Measurements from ENCODE around the gene PPFIA3.
"Not testable (repeated sequence)": the region's sequence is repeated elsewhere in the genome, so short reads cannot be mapped to it uniquely, and the experiment has no call there.

The PPFIA3 gene

DNA sequence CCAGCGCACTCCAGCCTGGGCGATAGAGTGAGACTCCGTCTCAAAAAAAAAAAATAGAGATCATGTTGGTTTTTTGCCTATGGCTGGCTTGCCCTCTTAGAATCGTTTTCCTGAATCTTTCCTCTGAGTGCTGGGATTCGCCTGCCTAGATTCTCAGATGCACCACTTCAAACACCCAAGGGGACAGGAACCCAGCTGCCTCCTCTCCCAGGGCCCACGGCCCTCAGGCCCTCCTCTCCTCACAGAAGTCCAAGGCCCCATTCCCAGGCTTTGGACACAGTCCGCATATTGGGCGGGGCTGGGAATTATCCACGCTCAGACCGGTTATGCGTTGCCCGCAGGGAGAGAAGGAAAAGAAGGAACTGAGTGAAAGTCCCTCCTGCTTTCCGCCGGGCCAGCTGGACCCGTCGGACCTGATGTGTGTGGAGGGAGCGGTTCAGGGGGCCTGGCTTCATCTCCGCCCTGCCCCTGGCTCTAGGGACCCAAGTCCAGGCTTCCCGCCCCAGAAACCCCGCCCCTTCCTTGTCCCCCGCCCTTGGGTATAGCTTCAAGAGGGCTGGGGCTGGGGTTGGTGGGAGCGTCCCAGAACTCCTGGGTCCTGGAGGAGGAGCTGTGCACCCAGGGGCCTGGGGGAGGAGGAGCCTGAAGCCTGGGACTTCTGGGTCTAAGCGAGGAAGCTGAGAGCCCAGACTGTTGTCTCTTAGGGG lies 5.8 kb downstream of the PPFIA3 start:
- no peak for DNase-seq

GRCh38 chr19:49126575-49126974 lies 7.2 kb downstream of the PPFIA3 start:
- no peak for DNase-seq

GRCh38 chr19:49127225-49127624 lies 7.9 kb downstream of the PPFIA3 start:
- not testable (repeated sequence) for DNase-seq

GRCh38 chr19:49127674-49128544 lies 8.6 kb downstream of the PPFIA3 start:
- DNase-seq, result peak; percentile 94

DNA sequence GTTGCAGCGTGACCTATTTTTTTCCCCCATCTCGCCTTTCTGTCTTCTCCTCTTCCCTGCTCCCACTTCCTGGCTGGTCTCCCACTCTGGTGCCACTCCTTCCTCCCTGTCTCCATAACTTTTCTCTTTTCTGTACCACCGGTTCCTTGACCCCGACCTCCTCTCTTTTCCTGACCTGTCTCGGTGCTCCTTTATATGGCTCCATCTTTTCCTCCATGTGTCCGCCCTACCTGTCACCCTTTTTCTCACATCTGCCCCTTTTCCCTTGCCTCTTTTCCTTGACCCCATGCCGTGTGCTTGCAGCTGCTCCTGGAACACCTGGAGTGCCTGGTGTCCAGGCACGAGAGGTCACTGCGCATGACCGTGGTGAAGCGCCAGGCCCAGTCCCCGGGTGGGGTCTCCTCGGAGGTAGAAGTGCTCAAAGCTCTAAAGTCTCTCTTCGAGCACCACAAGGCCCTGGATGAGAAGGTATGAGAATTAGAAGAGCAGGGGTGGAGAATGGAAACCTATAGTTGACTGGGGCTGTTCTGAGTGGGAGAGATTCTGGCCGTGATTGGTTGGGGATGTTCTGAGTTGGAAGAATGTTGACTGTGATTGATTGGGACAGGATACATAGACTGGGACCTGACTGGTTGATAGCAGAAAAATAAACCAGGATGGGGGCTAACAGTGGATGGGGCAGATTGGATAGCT lies 9.3 kb downstream of the PPFIA3 start:
- no peak for DNase-seq

DNA sequence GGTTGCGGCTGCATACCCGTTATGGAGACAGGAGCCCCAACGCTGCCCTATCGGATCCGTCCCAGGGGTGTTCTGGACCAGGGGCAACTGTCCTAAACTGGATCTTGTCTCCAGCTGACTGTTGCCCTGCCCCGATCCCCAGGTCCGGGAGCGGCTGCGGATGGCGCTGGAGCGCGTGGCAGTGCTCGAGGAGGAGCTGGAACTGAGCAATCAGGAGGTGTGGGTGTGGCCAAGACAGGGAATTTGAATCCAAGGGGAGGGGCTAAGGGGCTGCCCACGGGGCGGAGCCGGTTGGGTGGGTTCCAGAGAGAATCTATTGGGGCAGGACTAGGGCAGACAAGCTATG lies 9.9 kb downstream of the PPFIA3 start:
- DNase-seq, result no peak

GRCh38 chr19:49130325-49130724 lies 11.0 kb downstream of the PPFIA3 start:
- no peak for DNase-seq

DNA sequence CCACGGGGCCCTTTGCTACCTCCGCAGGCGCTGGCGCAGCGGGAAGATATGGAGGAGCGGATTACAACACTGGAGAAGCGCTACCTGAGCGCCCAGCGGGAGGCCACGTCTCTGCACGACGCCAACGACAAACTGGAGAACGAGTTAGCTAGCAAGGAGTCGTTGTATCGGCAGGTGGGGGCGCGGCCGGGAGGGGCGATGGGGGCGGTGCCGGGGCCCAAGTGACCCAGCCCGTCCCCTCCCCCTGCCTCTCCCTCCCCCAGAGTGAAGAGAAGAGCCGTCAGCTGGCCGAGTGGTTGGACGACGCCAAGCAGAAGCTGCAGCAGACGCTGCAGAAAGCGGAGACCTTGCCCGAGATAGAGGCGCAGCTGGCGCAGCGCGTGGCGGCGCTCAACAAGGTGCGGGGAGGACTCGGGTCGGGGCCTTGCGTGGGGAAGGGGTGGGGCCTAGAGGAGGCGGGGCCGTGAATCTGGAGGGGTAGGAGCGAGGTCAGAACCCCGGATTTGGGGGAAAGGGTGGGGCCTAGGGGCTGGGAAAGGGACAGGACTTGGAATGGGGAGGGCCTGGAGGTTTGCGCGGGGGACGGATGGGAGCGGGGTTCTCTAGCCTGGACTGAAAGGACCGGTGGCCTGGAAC lies 13.7 kb downstream of the PPFIA3 start:
- no peak for DNase-seq

GRCh38 chr19:49133621-49134454 lies 14.5 kb downstream of the PPFIA3 start:
- peak; percentile 48 to 62 for DNase-seq

DNA sequence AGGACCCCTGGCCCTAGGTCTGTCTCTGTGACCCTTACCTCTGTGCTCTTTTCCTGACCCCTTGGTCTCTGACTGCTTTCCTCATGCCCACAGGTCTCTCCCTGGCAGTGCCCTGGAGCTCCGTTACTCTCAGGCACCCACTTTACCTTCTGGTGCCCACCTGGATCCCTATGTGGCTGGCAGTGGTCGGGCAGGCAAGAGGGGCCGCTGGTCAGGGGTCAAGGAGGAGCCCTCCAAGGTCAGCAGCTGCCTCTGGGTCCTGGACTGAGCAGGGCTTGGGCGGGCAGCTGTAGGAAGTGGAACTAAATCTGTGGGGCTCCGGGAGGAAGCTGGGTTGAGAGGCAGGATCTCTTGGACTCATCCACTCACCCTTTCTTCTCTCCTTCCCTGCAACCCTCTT lies 16.3 kb downstream of the PPFIA3 start:
- DNase-seq, result no peak

DNA sequence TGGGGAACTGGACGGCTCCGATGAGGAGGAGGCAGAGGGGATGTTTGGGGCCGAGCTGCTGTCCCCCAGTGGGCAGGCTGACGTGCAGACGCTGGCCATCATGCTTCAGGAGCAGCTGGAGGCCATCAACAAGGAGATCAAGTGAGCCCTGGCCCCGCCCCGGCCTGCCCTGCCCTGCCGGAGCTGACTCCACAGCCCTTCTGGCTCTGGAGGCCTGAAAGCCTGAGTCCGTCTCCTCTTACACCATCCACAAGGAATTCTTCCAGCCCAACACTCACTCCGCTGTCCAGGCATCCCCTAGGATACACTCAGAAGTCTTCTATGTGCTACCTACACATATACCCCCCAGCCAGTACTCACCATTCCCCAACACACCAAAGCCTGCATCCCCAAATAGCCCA lies 17.4 kb downstream of the PPFIA3 start:
- no peak for DNase-seq

DNA sequence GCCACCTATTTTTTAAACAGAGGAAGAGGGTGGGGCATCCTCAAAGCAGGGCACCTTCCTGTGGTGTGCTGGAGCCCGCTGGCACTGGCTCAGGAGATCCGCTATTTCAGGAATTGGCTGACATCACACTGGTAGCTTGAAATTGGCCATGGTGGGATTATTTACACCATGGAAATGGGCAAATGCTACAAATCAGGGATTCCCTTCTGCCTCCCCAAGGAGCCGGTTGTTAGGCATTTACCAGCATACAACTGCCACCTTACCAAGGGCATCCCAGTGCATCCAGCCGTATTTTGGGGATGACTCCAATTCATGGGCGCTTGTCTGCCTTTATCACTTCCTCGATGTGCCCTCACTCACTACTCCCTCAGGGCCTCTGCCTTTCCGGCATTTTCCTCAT lies 21.6 kb downstream of the PPFIA3 start:
- no peak for DNase-seq

DNA sequence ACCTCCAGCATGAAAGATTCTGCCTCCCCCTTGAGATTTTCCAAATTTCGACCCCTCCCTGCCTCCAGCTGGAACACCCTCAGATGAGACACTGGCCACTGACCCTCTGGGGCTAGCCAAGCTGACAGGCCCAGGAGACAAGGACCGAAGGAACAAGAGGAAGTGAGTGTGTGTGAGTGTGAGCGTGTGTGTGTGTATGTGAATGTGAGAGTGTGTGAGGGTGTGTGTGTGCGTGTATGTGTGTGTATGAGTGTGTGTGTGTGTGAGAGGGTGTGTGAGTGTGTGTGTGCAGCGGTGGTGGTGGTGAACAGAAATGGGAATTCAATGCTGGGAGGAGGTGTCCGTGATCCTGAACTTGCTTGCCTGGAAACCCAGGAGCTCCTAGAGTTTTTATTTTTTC lies 22.0 kb downstream of the PPFIA3 start:
- DNase-seq, result no peak

DNA sequence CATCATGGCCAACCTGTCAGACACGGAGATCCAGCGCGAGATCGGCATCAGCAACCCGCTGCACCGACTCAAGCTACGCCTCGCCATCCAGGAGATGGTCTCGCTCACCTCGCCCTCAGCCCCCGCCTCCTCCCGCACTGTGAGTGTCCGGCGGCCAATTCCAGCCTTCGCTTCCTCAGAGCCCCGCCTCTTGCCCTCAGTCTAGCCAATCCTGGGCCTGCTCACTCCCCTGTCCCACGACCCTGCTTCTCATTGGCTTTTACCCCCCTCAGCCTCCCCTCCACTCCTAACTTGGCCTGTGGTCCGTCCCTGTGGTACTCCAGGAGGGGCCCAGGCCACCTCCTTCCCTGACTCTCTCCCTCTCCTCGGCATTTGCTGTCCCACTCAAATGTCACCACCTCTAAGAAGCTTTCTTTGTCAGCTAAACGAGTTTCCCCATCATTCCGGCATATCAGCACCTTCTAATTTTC lies 23.6 kb downstream of the PPFIA3 start:
- peak; percentile 61 to 65 for DNase-seq

DNA sequence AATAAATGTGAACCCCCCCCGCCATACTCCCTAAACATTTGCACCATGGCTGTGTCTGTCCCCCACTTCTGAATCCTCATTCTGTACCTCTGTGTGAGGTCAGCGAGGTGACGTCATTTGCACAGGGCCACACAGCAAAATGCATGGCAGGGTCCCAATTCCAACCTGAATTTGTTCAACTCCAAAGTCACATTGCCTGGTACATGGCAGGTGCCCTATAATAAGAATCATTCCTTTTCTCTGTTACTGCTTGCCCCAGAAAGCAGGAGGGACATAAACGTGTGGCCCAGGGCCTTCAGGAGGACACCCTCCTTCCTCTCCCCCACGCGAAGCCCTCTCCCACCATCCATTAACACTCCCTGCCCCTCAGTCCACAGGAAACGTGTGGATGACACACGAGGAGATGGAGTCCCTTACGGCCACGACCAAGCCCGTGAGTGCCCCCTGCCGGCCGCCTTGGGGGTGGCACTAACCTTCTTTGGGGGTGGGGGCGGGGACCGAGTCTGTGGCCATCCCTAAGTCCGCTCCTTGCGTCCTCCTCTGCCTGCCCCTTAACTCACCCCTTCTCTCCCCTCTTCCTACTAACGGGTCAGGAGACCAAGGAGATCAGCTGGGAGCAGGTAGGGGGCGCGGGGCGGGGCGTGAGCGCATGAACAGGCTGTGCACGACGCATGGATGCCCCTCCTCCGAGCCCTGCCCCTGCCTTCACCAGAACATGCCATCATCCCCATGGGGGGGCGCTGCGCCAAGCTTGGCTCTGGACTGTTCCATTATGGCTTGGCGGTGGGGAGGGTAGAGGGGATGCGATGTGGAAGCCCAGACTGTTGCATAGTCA lies 26.4 kb downstream of the PPFIA3 start:
- peak; percentile 85 to 88 for DNase-seq

DNA sequence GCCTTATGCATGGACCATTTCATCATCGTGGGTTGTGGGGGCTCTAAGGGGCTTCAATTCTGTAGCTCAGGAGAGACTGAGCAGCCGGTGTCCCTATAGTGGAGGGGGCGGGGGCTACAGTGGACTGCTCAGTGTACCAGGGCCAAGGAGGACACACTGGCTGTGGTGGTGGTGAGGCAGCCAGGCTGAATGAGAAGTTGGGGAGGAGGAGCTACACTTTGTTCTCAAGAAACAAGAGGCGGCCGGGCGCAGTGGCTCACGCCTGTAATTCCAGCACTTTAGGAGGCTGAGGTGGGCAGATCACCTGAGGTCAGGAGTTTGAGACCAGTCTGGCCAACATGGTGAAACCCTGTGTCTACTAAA lies 27.0 kb downstream of the PPFIA3 start:
- DNase-seq, result not testable (repeated sequence)

DNA sequence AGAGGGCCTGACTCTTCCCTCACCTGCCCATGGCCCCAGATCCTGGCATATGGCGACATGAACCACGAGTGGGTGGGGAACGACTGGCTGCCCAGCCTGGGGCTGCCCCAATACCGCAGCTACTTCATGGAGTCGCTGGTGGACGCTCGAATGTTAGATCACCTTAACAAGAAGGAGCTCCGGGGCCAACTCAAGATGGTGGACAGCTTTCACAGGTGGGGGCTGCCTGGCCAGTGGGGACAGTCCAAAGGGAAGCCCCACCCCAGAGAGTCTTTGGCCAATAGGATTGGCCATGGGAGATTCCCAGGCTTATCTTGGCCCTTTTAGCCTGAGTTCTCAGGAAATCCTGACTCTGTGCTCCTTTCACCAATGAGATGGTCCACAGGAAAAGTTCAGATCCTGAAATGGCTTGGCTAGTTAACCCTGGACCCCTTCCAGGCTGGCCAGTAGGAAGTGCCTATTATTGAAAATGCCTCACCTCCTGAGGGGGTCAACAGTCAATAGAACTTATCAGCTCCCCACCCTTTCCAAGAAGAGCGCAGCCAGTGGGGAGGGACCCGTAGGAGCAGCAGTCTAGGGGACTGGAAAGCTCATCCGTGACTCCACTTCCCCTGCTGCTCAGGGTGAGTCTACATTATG lies 28.8 kb downstream of the PPFIA3 start:
- DNase-seq, result no peak

- DNase-seq, result peak; percentile 78 to 80
These were observed 29.7 kb downstream of the PPFIA3 start for GRCh38 chr19:49148784-49149651.

- no peak for DNase-seq
These were observed 30.3 kb downstream of the PPFIA3 start for GRCh38 chr19:49149652-49150105.
